MM.1S (cell line): ENCODE data around the gene UBE2G2.

ENCODE experiments used
- CTCF ChIP-seq: fragments of 300-600 bp; sonication (generic); IDR thresholded peaks from 2 replicates; pipeline ENCODE4 v1.5.1; 2016; ENCODE audit warnings: antibody characterized with exemption, low read length, mixed read lengths
- EZH2 ChIP-seq: fragments of 300-600 bp; sonication (generic); optimal IDR thresholded peaks from 2 replicates; pipeline ENCODE3; 2017; ENCODE audit warnings: low read depth, mild to moderate bottlenecking, antibody characterized with exemption, low read length, mixed read lengths
- EZH2phosphoT487 ChIP-seq: fragments of 300-600 bp; sonication (generic); IDR thresholded peaks from 2 replicates; pipeline ENCODE4 v1.6.1; 2018; ENCODE audit warnings: antibody characterized with exemption, low read length

DNA sequence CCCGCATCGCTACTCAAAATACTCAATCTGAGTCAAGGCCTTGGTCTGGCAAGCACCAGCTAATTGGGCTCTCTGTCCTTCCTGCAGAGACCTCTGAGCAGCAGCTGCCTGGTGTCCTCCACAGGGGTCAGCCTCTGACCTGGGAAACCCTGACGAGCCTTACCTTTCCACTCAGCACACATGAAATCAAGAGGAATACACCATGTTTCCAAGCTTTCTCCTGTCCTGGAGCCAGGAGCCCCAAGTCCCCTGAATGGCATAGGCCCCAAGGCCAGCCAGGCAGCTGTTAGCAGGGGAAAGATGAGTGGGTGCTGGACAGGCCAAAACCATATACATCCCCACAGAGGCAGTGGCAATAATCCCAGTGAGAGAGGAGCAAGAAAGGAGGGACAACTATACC is 63.0 kb downstream of the UBE2G2 start:
- TF ChIP-seq CTCF (no peak), EZH2 (no peak), EZH2phosphoT487 (no peak)
